ENCODE results near the gene RBM43. TPM values are rescaled to one million over a fixed set of nuclear protein-coding genes. Genes with fewer than 3 reads are reported as not detected.
"Not testable (repeated sequence)": the region's sequence is repeated elsewhere in the genome, so short reads cannot be mapped to it uniquely, and the experiment has no call there.

RBM43 gene
- 1 to 10 TPM; 1.3 to 3.4 (median 2.0) TPM for total RNA-seq

DNA sequence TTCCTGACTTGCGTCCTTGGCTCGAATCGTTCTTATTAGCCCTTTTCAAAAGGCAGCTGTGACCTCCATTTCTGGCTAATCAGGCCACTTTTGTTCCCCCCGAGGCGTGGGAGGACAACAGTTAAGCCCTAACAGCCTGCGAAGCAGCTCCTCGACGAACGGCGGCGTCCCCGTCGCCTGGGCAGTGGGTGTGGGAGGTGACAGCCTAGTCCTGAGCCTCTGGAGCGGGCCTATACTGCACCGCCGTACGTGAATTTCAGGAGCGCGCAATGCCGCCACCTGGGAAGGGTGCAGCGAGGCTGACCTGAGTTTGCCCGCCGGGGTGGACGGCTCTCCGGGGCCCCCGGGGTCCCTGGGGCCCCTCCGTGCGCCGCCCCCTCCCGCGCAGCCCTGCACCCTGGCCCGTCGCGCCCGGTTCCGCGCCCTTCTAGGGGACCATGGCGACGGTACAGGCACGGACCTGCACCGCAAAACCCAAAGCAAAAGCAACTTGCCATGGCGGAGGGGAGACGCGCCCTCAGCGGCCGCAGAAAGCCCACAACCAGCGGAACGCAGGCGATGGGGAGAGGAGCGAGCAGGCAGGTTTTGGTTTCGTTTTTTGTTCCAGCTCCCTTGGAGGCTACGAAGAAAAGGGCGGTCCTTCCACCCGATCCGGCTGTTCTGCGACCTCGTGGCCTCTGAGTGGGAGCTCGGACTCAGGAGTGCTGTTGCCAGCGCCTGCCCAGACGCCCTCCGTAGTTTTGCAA lies at the start of gene RBM43:
TSS of gene RBM43 (minus strand) at position 633 of the 746 bp plus-strand sequence. CDS start at position 497, 136 bp downstream.
- peak within 1 kb of the TSS; percentile 68 to 96 (median 76) for H3K4me3 ChIP-seq
- H3K4me1 ChIP-seq = peaks cover 4 to 37% (median 26%) of the 10 kb centered on the region in 3 donors
- no peaks in the 10 kb centered on the region for H3K9me3 ChIP-seq
- peak within 1 kb of the TSS; percentile 93 to 98 (median 96) for H3K27ac ChIP-seq
- peak; percentile 52 for DNase-seq
- intact Hi-C loops (cut with DNase I) = no loop called here
- 1 to 2% methylated on average over 9 to 23 of the region's 61 CpGs for WGBS, 2 donors
- TF ChIP-seq, protein P1, sequence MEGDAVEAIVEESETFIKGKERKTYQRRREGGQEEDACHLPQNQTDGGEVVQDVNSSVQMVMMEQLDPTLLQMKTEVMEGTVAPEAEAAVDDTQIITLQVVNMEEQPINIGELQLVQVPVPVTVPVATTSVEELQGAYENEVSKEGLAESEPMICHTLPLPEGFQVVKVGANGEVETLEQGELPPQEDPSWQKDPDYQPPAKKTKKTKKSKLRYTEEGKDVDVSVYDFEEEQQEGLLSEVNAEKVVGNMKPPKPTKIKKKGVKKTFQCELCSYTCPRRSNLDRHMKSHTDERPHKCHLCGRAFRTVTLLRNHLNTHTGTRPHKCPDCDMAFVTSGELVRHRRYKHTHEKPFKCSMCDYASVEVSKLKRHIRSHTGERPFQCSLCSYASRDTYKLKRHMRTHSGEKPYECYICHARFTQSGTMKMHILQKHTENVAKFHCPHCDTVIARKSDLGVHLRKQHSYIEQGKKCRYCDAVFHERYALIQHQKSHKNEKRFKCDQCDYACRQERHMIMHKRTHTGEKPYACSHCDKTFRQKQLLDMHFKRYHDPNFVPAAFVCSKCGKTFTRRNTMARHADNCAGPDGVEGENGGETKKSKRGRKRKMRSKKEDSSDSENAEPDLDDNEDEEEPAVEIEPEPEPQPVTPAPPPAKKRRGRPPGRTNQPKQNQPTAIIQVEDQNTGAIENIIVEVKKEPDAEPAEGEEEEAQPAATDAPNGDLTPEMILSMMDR (IDR thresholded peaks at IDR 0.05) = no peak
- peak in 2 of 4 donors; percentile 33 to 57 for TF ChIP-seq POLR2A (IDR thresholded peaks at IDR 0.05)
- no peaks in the 10 kb centered on the region for H3K27me3 ChIP-seq
- no peaks in the 10 kb centered on the region for H3K36me3 ChIP-seq

DNA sequence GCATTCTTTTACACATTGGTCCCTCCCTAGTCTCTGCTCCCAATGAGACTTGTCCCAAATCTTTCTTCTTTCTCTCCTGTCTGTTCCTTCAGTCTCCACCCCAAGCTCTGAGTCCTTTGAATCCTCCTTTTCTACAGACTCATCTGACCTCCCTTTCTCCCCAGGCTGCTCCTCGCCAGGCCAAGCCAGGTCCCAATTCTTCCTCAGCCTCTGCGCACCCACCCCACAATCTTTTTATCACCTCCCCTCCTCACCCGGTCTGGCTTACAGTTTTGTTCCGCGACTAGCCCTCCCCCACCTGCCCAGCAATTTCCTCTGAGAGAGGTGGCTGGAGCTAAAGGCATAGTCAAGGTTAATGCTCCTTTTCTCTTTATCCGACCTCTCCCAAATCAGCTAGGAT lies 48.6 kb upstream of the RBM43 start:
- not testable (repeated sequence) for H3K9me3 ChIP-seq, DNase-seq, H3K4me3 ChIP-seq

DNA sequence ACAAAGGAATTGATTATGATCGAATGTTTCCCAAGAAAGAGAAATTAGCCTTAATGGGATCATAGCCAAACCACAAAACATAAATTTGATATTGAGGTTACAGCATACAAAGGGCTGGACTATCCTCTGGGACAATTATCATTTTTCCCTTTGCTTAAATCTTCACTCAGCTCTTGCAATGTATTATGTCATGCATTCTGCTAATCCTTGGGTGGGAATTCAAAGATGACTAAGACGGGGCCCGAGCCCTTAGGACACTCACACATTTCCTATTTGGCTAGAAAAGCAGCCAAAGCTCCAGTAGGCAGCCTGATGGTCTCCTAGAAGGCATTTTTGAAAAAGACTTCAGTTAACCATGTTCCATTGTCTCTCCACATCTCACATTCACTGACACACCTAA lies 45.0 kb upstream of the RBM43 start:
- Histone ChIP-seq H3K4me3 (no peak overlapping the region), H3K4me1 (no peaks in the 10 kb centered on the region), H3K27me3 (no peaks in the 10 kb centered on the region), H3K27ac (no peak overlapping the region), H3K36me3 (no peaks in the 10 kb centered on the region), H3K9me3 (no peaks in the 10 kb centered on the region)
- 20 to 29% methylated on average over 3 of the region's 3 CpGs for WGBS, 2 donors
- no peak for DNase-seq
- TF ChIP-seq, protein P1 (IDR thresholded peaks at IDR 0.05) = no peak
- TF ChIP-seq POLR2A (IDR thresholded peaks at IDR 0.05) = no peak
- intact Hi-C loops (cut with DNase I) = no loop called here

More for the DNA sequence above, 48.6 kb upstream of the RBM43 start:
- H3K4me1 ChIP-seq; H3K36me3 ChIP-seq; H3K27ac ChIP-seq; intact Hi-C loops (cut with DNase I); H3K27me3 ChIP-seq: not testable (repeated sequence)
- WGBS, 2 donors = 90 to 94% methylated on average over 6 of the region's 6 CpGs

DNA sequence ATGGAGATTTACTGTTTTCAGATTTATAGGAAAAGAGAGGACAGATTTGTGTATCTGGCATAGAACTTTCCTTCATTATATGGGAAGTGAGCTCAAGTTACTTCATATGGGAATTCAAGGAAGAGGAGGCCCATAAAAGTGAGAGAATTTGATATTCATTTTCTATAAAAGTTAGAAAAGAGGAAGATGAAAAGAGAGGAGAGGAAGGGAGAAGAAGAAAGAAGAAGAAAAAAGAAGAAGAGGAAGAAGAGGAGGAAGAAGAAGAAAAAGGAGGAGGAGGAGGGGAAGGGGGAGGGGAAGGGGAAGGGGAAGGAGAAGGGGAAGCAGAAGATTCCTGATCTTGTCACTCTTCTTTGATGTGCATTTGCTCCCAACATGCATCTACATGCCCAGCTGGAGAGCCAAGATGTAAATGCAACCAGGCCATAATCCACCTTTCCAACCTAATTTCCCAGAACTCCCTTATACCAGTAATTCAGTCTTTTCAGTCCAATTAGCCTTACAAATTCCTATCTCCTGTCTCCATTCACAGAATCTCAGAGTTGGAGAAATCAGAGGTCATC lies 43.5 kb upstream of the RBM43 start:
- no peak overlapping the region for H3K27ac ChIP-seq
- no peak overlapping the region for H3K4me3 ChIP-seq
- H3K4me1 ChIP-seq = no peaks in the 10 kb centered on the region
- H3K27me3 ChIP-seq = no peaks in the 10 kb centered on the region
- intact Hi-C loops (cut with DNase I) = no loop called here
- H3K36me3 ChIP-seq = no peaks in the 10 kb centered on the region
- no peak for DNase-seq
- no peaks in the 10 kb centered on the region for H3K9me3 ChIP-seq
- TF ChIP-seq POLR2A (IDR thresholded peaks at IDR 0.05) = no peak
- TF ChIP-seq, protein P1 (IDR thresholded peaks at IDR 0.05) = no peak

DNA sequence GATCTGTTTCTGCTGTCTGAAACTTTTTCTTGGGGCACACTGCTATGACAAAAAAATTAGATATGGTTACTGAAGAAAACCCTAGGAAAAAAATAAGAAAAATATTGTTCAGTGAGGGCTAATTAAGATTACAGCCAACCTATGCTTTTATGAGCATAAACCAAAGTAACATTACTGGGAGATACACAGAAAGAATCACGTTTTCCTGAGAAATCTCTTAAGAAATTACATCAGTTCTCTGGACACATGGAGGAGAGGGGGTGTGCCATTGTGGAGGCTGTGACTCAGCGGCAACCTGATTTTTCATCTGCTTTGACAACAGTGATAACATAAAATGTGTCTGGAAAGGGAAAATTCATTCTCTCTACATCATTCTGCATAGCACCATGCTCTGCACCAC lies 41.2 kb upstream of the RBM43 start:
- 51% methylated on average over 2 of the region's 2 CpGs for WGBS, 2 donors
- no peak for TF ChIP-seq POLR2A (IDR thresholded peaks at IDR 0.05)
- intact Hi-C loops (cut with DNase I) = no loop called here
- no peaks in the 10 kb centered on the region for H3K27me3 ChIP-seq
- H3K9me3 ChIP-seq = no peaks in the 10 kb centered on the region
- DNase-seq = no peak
- no peaks in the 10 kb centered on the region for H3K36me3 ChIP-seq
- no peaks in the 10 kb centered on the region for H3K4me1 ChIP-seq
- no peak overlapping the region for H3K4me3 ChIP-seq
- no peak overlapping the region for H3K27ac ChIP-seq

DNA sequence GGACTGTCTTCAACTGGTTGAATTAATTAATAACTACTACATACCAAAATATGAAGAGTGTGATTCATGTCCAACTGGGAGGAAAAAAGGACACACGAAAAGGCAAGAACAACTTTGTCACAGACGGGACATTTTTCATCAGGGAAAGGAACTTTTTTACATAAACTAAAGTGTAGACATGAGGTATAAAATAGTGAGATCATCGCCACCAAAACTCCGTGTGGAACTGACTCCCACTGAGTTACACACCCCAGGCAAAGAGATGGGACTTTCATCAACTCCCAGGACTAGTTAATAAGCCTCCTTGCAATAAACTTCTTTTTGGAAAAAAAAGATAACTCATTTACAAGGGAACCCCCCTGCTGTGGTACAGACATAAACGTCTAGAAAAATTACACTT lies 40.7 kb upstream of the RBM43 start:
- Histone ChIP-seq H3K4me1 (no peaks in the 10 kb centered on the region), H3K9me3 (no peaks in the 10 kb centered on the region), H3K27ac (no peak overlapping the region), H3K4me3 (no peak overlapping the region), H3K27me3 (no peaks in the 10 kb centered on the region), H3K36me3 (no peaks in the 10 kb centered on the region)
- 66 to 72% methylated on average over 5 of the region's 5 CpGs for WGBS, 2 donors
- DNase-seq = no peak
- intact Hi-C loops (cut with DNase I) = no loop called here
- no peak for TF ChIP-seq POLR2A (IDR thresholded peaks at IDR 0.05)
- TF ChIP-seq, protein P1 (IDR thresholded peaks at IDR 0.05) = no peak
